Lung microvascular endothelial cell (primary cell): Measurements from ENCODE around the gene HSPB6. TPM values are rescaled to one million over a fixed set of nuclear protein-coding genes. Genes with fewer than 3 reads are reported as not detected.

Experiments used
- DNase-seq, 2 donors: peaks; one replicate each; pipeline versions ENCODE4 v3.0.0 to v3.0.0-alpha.2; 2010; ENCODE audit warnings: low read depth in 2 of 2
- total RNA-seq: library from RNA; depleted of rRNA; stranded (reverse); fragments of >200 nt; gene quantifications from 2 replicates; pipeline ENCODE4 v1.2.1, GENCODE V29; 2014

HSPB6 gene
- total RNA-seq, 1 donor from 2014 or later: 0.20 TPM

- no peak for DNase-seq
These were observed 39.0 kb downstream of the HSPB6 start, which contains the start of gene KMT2B for GRCh38 chr19:35717665-35718344. TSS of gene KMT2B (plus strand) at chr19:35718003. CDS start at chr19:35718019, 16 bp downstream.

DNA sequence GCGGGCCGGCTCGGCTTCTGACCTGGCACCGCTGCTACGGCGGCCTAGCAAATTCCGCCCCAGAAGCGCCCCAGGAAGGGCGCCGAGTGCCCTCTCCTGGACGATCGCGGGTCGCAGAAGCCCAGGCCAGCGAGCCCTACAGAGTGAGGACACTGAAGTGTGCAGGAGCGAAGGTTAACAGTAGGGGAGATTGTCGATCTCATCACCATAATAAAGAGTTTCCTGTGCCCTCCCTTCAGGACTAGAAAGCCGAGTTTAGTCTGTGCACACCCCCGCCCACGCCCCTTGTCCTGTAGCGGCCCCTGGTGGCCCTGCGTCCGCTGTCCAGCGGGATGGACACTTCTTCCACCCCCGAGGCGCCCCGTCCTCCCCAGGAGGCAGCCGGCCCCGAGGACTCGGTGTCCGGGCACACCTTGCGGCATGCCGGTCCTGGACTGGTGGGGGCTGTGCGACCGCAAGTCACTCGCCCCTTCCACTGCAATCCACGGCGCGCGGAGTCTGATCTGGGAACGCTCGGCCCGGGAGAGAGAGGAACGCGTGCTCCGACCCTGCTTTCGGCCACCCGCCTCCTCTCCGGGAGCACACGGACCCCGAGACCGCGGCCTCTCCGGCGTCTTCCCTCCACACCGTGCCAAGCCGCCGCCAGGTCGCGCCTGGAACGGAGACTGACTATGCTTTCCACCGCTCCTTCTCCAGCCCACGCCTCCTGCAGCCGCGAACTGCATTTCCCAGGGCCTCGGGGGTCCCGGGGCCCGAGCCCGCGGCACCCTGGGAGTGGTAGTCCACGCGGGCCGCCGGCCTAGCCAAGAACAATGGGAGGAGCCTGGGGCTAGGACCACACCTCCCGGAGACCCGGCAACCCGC is 39.8 kb downstream of the HSPB6 start:
- DNase-seq: peak; percentile 95 to 97

- DNase-seq: peak; percentile 41 to 60
These were observed 40.6 kb downstream of the HSPB6 start for GRCh38 chr19:35715981-35716800.

DNA sequence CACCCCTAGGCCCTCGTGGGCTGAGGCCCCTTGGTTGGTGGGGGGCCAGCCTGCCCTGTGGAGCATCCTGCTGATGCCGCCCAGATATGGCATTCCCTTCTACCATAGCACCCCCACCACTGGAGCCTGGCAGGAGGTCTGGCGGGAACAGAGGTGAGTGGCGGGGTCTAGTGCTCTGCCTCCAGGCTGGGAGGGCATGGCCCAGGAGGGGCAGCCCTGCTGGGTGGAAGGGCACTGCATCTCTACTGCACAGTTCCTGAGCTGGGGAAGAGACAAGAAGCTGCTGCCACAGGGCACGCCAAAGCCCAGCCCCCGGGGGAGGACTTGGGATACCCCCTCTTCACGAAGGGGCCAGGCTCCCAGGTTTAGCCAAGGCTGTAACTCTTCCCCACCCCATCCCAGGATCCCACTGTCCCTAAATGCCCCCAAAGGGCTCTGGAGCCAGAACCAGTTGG is 41.4 kb downstream of the HSPB6 start:
- no peak for DNase-seq

GRCh38 chr19:35714601-35715354 is 42.1 kb downstream of the HSPB6 start:
- DNase-seq: no peak

GRCh38 chr19:35713904-35714495 is 42.8 kb downstream of the HSPB6 start:
- no peak for DNase-seq

- no peak for DNase-seq
These were observed 43.4 kb downstream of the HSPB6 start for GRCh38 chr19:35713506-35713850.

DNA sequence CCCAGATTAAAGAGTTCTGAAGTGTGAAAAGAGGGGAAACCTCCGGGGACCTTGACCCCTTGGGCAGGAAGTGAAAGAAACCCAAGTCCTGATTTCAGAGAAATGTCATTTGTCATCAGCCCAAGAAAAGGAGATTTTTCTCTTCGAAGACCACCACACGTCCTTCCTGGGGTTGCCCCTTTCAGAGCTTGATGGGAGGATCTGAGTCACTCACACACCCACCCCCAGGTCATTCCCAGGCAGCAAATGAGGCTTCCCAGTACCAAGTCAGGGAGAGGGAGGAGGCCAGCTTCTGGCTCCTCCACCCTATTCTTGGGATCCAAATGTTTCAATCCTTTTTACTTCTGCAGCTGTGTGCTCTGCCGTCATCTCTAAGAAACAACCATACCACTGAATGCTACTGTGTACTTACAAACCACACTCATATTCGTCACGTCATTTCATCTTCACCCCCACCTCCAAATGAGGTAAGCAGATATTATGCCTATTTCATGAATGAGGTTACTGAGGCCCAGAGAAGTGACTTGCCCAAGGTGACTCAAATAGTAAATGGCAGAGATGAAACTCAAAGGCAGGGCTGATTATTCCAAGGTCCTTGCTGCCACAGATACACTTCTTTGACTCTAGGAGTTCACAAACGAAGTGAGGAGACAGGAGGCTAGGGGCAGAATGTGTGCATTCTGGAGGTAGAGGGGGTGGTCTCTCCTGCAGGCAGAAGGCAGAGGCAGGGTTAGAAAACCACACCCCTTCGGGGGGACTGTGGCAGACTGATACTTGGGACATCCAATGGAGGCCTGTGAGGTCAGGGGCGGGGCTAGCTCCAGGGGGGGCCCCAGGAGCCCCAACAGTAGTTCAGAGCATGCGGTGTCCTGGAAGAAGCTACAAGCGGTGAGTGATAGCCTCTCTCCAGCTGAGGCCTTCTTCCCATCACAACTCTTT is 44.0 kb downstream of the HSPB6 start:
- no peak for DNase-seq

- DNase-seq: no peak
These were observed 45.8 kb downstream of the HSPB6 start for GRCh38 chr19:35710784-35711723.

GRCh38 chr19:35708391-35708790 is 48.4 kb downstream of the HSPB6 start:
- DNase-seq: no peak

Other genes with a start within 250 kb of the HSPB6 start
- gene DMKN, start 243.4 kb downstream of the HSPB6 start, total RNA-seq: not detected in 2 replicates
- gene SBSN, start 228.7 kb downstream of the HSPB6 start, total RNA-seq: not detected in 2 replicates
- gene GAPDHS, start 223.6 kb downstream of the HSPB6 start, total RNA-seq: not detected in 2 replicates
- 51.4 and 75.2 TPM in 2 replicates for gene TMEM147, start 211.4 kb downstream of the HSPB6 start, total RNA-seq
- not detected in 2 replicates for gene ATP4A, start 193.4 kb downstream of the HSPB6 start, total RNA-seq
- not detected in 2 replicates for gene PMIS2, start 170.9 kb downstream of the HSPB6 start, total RNA-seq
- gene HAUS5, start 144.3 kb downstream of the HSPB6 start, total RNA-seq: 3.4 and 3.9 TPM in 2 replicates
- 22.2 and 25.6 TPM in 2 replicates for gene RBM42, start 128.0 kb downstream of the HSPB6 start, total RNA-seq
- gene ETV2, start 115.3 kb downstream of the HSPB6 start, total RNA-seq: 0.20 and 0.44 TPM in 2 replicates
- 287 and 398 TPM in 2 replicates for gene COX6B1, start 108.7 kb downstream of the HSPB6 start, total RNA-seq
- gene UPK1A, start 90.5 kb downstream of the HSPB6 start, total RNA-seq: not detected in 2 replicates
- not detected in 2 replicates for gene ZBTB32, start 52.5 kb downstream of the HSPB6 start, total RNA-seq
- 3.1 and 4.0 TPM in 2 replicates for gene KMT2B, start 39.0 kb downstream of the HSPB6 start, total RNA-seq
- 0.20 and 1.1 TPM in 2 replicates for gene IGFLR1, start 14.6 kb downstream of the HSPB6 start, total RNA-seq
- 1.1 and 4.0 TPM in 2 replicates for gene U2AF1L4, start 11.6 kb downstream of the HSPB6 start, total RNA-seq
- gene PSENEN, start 11.4 kb downstream of the HSPB6 start, total RNA-seq: 16.5 and 16.6 TPM in 2 replicates
- 2.4 and 5.0 TPM in 2 replicates for gene LIN37, start 8.5 kb downstream of the HSPB6 start, total RNA-seq
- 1.3 and 1.4 TPM in 2 replicates for gene PROSER3, start 1.1 kb upstream of the HSPB6 start, total RNA-seq
- 0.44 and 1.2 TPM in 2 replicates for gene ARHGAP33, start 18.5 kb upstream of the HSPB6 start, total RNA-seq
- not detected in 2 replicates for gene PRODH2, start 55.8 kb upstream of the HSPB6 start, total RNA-seq
- gene NPHS1, start 95.5 kb upstream of the HSPB6 start, total RNA-seq: not detected in 2 replicates
- gene KIRREL2, start 99.9 kb upstream of the HSPB6 start, total RNA-seq: not detected in 2 replicates
- 1.2 and 2.2 TPM in 2 replicates for gene APLP1, start 111.5 kb upstream of the HSPB6 start, total RNA-seq
- 1.3 and 3.8 TPM in 2 replicates for gene NFKBID, start 143.5 kb upstream of the HSPB6 start, total RNA-seq
- 0.22 and 0.40 TPM in 2 replicates for gene HCST, start 145.5 kb upstream of the HSPB6 start, total RNA-seq
- gene TYROBP, start 151.3 kb upstream of the HSPB6 start, total RNA-seq: not detected in 2 replicates
- gene LRFN3, start 179.3 kb upstream of the HSPB6 start, total RNA-seq: 1.3 and 2.0 TPM in 2 replicates
- 8.7 and 10.7 TPM in 2 replicates for gene SDHAF1, start 238.2 kb upstream of the HSPB6 start, total RNA-seq